Mucosa of rectum (tissue), 2 donors: Measurements from ENCODE around the gene PDE6B.

Experiments
- H3K27ac ChIP-seq, 2 donors: one replicate each; pipeline ENCODE4 v1.7.0; 2013; ENCODE audit warnings: inconsistent platforms in 2 of 2, low read depth in 2 of 2, low read length in 2 of 2
- H3K27me3 ChIP-seq, 2 donors: one replicate each; pipeline ENCODE4 v1.7.0; 2013; ENCODE audit warnings: low read length in 2 of 2; ENCODE audit not compliant: control insufficient read depth in 2 of 2, insufficient read depth in 2 of 2
- H3K36me3 ChIP-seq, 2 donors: one replicate each; pipeline ENCODE4 v1.7.0; 2013; ENCODE audit warnings: low read length in 2 of 2; ENCODE audit not compliant: control insufficient read depth in 2 of 2, insufficient read depth in 2 of 2
- H3K4me1 ChIP-seq, 2 donors: one replicate each; pipeline ENCODE4 v1.7.0; 2013; ENCODE audit warnings: low read length in 2 of 2, mild to moderate bottlenecking in 1 of 2; ENCODE audit not compliant: control insufficient read depth in 2 of 2, insufficient read depth in 2 of 2
- H3K4me3 ChIP-seq, 2 donors: one replicate each; pipeline ENCODE4 v1.7.0; 2013; ENCODE audit warnings: low read length in 2 of 2
- H3K9ac ChIP-seq, 2 donors: one replicate each; pipeline ENCODE4 v1.7.0; 2013; ENCODE audit warnings: low read length in 2 of 2, low read depth in 1 of 2, mild to moderate bottlenecking in 1 of 2
- H3K9me3 ChIP-seq, 2 donors: one replicate each; pipeline ENCODE4 v1.7.0; 2013; ENCODE audit warnings: low read length in 2 of 2; ENCODE audit not compliant: control insufficient read depth in 2 of 2
- donor health status: healthy.
- donor health status: Normal muscosa, but diverticular disease.

PDE6B gene

GRCh38 chr4:679629-680028 lies 54.3 kb downstream of the PDE6B start:
- H3K9me3 ChIP-seq, result no peaks in the 10 kb centered on the region
- H3K4me1 ChIP-seq, result peaks cover 42 to 51% of the 10 kb centered on the region in 2 donors
- H3K4me3 ChIP-seq, result no peak overlapping the region
- H3K36me3 ChIP-seq, result no peaks in the 10 kb centered on the region
- H3K27ac ChIP-seq, result no peak overlapping the region
- no peak overlapping the region for H3K9ac ChIP-seq
- no peaks in the 10 kb centered on the region for H3K27me3 ChIP-seq

GRCh38 chr4:680091-680490 lies 54.7 kb downstream of the PDE6B start:
- H3K4me3 ChIP-seq, result no peak overlapping the region
- peak overlapping the region in 1 of 2 donors; percentile 28 for H3K9ac ChIP-seq
- no peaks in the 10 kb centered on the region for H3K27me3 ChIP-seq
- no peak overlapping the region for H3K27ac ChIP-seq
- H3K9me3 ChIP-seq, result no peaks in the 10 kb centered on the region
- H3K36me3 ChIP-seq, result no peaks in the 10 kb centered on the region
- H3K4me1 ChIP-seq, result peaks cover 39 to 48% of the 10 kb centered on the region in 2 donors

- H3K4me3 ChIP-seq, result peak overlapping the region; percentile 26 to 40
- H3K27ac ChIP-seq, result no peak overlapping the region
- H3K36me3 ChIP-seq, result no peaks in the 10 kb centered on the region
- H3K27me3 ChIP-seq, result no peaks in the 10 kb centered on the region
- no peaks in the 10 kb centered on the region for H3K9me3 ChIP-seq
- peaks cover 36 to 44% of the 10 kb centered on the region in 2 donors for H3K4me1 ChIP-seq
- peak overlapping the region in 1 of 2 donors; percentile 28 for H3K9ac ChIP-seq
Measured at GRCh38 chr4:680551-680927, 55.2 kb downstream of the PDE6B start.

- Histone ChIP-seq H3K27ac (no peak overlapping the region), H3K9me3 (no peaks in the 10 kb centered on the region), H3K4me1 (peaks cover 36 to 44% of the 10 kb centered on the region in 2 donors), H3K4me3 (peak overlapping the region; percentile 37 to 40), H3K9ac (peak overlapping the region in 1 of 2 donors; percentile 28), H3K27me3 (no peaks in the 10 kb centered on the region), H3K36me3 (no peaks in the 10 kb centered on the region)
Measured at GRCh38 chr4:680928-681645, 55.7 kb downstream of the PDE6B start.

GRCh38 chr4:681736-682451 lies 56.5 kb downstream of the PDE6B start:
- H3K9ac ChIP-seq, result no peak overlapping the region
- H3K27ac ChIP-seq, result no peak overlapping the region
- H3K4me1 ChIP-seq, result peaks cover 39 to 45% of the 10 kb centered on the region in 2 donors
- H3K36me3 ChIP-seq, result no peaks in the 10 kb centered on the region
- no peaks in the 10 kb centered on the region for H3K9me3 ChIP-seq
- H3K27me3 ChIP-seq, result no peaks in the 10 kb centered on the region
- H3K4me3 ChIP-seq, result peak overlapping the region in 1 of 2 donors; percentile 52

- Histone ChIP-seq H3K4me1 (peaks cover 39 to 44% of the 10 kb centered on the region in 2 donors), H3K4me3 (peak overlapping the region in 1 of 2 donors; percentile 52), H3K27me3 (no peaks in the 10 kb centered on the region), H3K9me3 (no peaks in the 10 kb centered on the region), H3K27ac (no peak overlapping the region), H3K9ac (no peak overlapping the region), H3K36me3 (no peaks in the 10 kb centered on the region)
Measured at GRCh38 chr4:682490-683172, 57.3 kb downstream of the PDE6B start.

GRCh38 chr4:683247-683897 lies 58.0 kb downstream of the PDE6B start:
- H3K9ac ChIP-seq, result peak overlapping the region in 1 of 2 donors; percentile 30
- no peak overlapping the region for H3K27ac ChIP-seq
- H3K4me1 ChIP-seq, result peaks cover 39 to 44% of the 10 kb centered on the region in 2 donors
- H3K9me3 ChIP-seq, result no peaks in the 10 kb centered on the region
- H3K36me3 ChIP-seq, result no peaks in the 10 kb centered on the region
- no peak overlapping the region for H3K4me3 ChIP-seq
- H3K27me3 ChIP-seq, result no peaks in the 10 kb centered on the region

GRCh38 chr4:683982-684622 lies 58.7 kb downstream of the PDE6B start:
- no peaks in the 10 kb centered on the region for H3K9me3 ChIP-seq
- no peak overlapping the region for H3K4me3 ChIP-seq
- no peaks in the 10 kb centered on the region for H3K36me3 ChIP-seq
- H3K9ac ChIP-seq, result peak overlapping the region in 1 of 2 donors; percentile 30
- no peak overlapping the region for H3K27ac ChIP-seq
- peaks cover 43 to 44% of the 10 kb centered on the region in 2 donors for H3K4me1 ChIP-seq
- H3K27me3 ChIP-seq, result no peaks in the 10 kb centered on the region

GRCh38 chr4:684623-685327 lies 59.4 kb downstream of the PDE6B start:
- no peak overlapping the region for H3K4me3 ChIP-seq
- no peaks in the 10 kb centered on the region for H3K9me3 ChIP-seq
- H3K36me3 ChIP-seq, result no peaks in the 10 kb centered on the region
- no peaks in the 10 kb centered on the region for H3K27me3 ChIP-seq
- no peak overlapping the region for H3K9ac ChIP-seq
- peaks cover 46 to 51% of the 10 kb centered on the region in 2 donors for H3K4me1 ChIP-seq
- no peak overlapping the region for H3K27ac ChIP-seq
